T47D (cell line): Measurements from ENCODE around the gene ZNRF3.

Experiments
- DNase-seq, 2 experiments: peaks; one replicate each; pipeline versions ENCODE4 v3.0.0 to v3.0.0-alpha.2; 2011 to 2012; ENCODE audit warnings: low read depth in 1 of 2, low spot score in 1 of 2
- JUND ChIP-seq: IDR thresholded peaks from 2 replicates; pipeline ENCODE4 v1.6.1; 2012; ENCODE audit warnings: low read depth
- in situ Hi-C: cut with HindIII; loops from 2 replicates; pipeline ENCODE4 v1.10.0; 2016; ENCODE audit warnings: low sequenced_read_pairs, low pct_unique_long_range_greater_than_20kb

The ZNRF3 gene

DNA sequence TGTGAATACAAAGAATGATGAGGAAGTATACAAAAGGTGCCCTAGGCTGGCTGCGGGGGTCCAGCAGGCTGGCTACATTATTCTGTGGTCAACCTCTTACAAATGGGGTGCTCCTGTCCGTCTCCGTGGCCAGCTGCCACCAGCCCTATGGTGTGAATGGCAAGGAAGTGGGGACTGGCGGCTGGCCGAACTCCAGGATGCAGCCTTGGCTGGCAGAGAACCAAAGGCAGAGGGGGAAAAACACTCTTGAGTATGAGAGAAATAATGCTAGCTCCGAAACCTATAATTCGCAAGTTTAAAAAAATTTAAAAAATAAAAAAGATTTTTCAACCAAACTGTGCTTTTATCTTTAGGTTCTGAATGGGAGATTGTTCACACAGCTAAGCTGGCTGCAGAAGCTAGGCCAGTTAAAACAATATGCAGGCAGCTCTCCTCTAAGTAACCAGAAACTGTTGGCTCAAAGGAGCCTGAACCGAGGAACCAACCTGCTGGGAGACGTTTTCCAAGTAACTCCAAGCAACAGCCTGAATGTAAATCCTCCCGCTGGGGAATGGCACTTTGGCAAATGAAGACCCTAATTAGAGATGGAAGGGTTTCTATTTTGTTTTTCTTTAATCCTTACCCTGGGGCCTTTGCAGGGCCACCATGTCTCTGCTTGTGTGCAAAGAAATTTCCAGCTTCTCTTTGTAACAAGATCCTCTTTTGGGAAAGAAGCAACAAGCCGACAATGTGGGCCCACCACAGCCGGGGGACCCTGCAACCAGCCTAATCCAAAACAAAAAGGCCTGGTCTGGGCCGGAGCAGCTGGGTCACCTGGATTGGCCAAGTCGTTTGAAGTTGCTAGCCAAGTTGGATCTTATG lies 128.1 kb downstream of the ZNRF3 start:
- no peak for TF ChIP-seq JUND
- in situ Hi-C loops, result no loop called here
- DNase-seq, result no peak

DNA sequence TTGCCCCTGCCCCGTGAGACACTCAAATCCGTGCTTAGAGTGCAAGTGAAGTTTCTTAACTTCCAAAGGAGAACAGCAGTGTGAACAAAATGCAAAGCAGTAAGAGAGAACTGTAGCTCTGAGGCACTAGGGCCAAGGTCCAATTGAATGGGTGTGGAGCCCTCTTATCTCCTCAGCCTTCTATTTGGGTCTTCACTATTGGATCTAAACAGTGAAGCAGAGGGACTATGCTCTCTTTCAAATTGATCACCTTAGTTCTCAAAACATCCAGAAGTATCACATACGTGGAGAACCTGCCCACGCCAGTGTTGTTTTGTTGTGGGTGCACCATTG lies 128.7 kb downstream of the ZNRF3 start:
- in situ Hi-C loops, result no loop called here
- TF ChIP-seq JUND, result no peak
- DNase-seq, result no peak

DNA sequence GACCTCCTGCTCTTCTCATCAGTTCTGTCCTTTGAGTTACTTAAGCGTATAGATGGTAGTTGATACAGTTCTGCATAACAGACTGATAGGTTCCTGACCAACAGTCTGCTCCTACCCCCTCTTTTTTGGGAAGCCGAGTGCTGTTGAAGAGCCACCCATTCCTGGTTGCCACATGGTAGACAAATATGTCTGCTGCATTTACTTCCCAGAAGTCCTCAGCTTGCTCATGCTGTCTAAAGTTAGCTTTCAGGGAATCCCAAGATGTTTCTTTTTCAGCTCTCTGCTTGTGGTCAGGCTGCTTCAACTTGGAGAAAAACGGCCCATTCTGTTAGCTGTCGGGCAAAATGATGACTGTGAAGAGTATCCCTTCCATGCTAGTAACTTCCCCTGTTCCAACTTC lies 129.6 kb downstream of the ZNRF3 start:
- in situ Hi-C loops, result no loop called here
- TF ChIP-seq JUND, result no peak
- DNase-seq, result no peak

DNA sequence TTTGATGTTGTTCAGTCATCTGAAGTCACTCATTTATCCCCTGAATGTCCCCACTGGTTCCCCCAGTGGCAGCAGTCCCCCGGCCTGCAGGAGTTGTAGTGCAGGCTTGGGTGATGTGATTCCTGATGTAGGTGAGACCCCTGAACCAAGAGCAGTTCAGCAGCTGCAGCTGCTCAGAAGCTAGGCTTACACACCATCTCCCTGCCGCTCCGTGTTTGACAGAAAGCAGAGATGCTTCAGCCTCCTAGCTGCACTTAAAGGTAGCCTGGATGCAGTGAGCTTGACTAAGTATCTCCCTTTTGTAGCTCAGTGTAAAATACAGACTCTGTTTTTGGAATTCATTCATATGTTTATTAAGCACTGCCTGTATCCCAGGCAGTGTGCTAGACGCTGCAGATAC lies 130.9 kb downstream of the ZNRF3 start:
- no peak for DNase-seq
- in situ Hi-C loops, result no loop called here
- TF ChIP-seq JUND, result no peak

DNA sequence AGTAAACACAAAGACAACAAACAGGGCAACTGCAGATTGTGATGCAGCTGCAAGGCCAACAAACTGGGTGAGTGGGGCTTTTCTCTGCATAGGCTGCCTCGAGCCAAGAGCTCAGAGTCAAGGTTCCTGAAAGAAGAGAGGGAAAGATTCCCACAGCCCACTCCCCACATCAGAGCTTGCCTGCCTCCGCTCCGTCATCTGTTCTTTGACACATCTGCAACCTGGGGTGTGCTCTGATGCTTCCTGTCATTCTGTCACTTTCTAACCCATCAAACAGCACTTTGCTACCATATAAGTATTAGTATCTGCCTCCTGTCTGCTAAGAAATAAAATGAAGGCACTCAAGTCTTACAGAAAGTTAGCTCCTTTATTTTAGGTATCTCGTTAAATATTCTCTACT lies 131.4 kb downstream of the ZNRF3 start:
- no peak for TF ChIP-seq JUND
- no peak for DNase-seq
- in situ Hi-C loops, result no loop called here

DNA sequence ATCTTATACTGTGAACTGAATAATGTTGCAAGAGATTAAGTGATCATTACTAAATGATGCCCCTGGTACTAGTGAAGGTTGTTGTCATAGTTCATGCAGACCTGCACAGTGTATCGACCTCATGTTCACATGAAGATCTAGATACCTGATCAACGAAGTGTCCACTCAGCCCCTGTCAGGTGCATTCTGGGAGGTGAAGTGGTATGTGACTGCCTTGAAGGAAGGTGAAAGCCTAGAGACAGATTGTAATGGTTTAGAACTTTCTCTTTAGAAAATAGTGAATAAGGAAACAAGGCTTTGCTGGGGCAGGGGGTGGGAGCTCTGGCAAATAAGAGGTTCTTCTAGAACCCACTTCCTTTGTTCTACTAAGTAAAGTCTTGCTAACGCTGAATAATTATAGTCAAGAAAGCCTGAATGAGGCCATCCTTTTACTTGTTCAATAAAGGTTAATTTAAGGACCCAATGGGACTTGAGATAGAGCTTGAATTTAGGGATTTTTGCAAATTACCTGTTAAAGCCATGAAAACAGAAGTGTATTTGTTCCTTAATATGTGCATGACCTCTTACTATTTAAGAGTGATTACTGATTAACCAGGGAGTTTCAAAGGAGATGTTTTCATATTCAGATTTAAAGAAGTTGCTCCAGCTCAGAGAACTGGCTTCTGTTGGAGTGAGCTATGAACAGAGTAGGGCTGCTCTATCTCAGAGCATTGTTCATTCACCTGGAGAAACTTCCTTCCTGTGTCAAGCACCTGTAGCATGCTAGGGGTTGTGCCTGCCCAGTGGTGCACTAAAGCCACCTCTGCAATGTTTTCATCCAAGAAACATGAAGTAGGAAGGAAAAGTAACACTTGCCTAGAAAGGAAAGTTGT lies 132.9 kb downstream of the ZNRF3 start:
- TF ChIP-seq JUND, result no peak
- DNase-seq, result no peak
- in situ Hi-C loops, result no loop called here

DNA sequence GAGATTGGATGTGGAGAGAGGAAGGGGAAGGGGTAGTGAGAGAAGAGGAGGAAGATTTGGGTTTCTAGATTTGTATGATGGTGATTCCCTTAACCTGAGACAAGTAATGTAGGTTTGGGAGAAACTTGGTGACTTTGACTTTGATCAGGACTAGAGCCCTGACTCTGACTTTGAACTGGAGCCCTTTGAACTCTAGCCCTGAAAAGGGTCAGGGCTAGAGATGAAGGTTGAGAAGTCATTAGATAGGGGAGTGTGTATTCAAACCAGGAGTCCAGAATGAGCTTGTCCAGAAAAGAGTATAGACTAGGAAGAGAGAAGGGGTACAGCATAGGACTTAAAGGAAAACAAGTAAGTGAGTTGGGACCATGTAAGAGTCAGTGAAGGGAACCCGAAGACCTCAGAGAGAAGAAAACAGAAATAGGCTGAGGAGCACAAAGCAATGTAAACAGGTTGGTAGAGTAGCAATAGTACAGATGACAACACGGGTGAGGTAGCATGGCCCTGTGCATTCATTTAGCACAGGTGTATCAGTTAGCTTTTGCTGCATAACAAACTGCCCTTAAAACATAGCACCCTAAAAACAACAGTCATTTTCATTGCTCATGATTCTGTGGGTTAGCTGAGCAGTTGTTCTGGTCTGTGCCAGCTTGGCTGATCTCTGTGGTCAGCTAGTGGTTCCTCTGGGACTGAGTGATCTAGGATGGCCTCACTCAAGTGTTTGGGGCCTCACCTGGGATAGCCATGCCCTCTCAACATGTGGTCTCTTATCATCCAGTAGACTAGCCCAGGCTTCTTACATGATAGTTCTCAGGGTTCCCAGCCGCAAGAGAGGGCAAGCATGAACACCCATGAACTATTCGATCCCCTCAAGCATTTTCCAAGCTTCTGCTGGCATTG lies 135.2 kb downstream of the ZNRF3 start:
- no peak for TF ChIP-seq JUND
- no peak for DNase-seq
- in situ Hi-C loops, result no loop called here

DNA sequence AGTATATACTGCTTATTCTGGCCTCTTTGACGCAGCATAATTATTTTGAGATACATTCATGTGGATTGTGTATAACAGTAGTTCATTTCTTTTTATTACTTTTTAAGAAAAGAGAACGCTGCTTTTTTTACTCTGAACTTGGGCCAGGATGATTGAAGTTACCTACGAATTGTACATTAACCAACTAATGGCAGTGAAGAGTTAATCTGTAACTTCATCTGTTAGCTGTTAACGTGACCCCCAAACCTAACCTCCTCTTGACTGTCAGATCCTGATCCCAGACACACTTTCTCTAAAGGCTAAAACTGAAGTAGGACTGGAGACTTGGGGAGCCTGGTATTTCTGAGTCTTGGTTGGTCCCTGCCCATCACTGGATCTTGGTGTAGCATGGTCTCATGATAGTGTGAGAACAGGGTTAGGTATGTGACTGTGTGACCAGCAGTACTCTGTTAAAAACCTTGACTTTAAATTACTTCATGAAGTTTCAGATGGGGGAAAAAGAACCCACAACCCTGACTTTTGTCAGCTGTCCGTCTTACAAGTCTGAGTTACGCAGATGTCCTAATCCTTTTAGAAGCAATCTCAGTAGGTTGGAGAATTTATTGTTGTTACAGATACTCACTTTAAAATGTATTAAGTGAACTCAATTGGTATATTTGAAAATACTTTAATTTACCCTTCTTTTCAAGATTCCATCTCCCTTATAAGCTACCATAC lies 138.9 kb downstream of the ZNRF3 start:
- no peak for DNase-seq
- TF ChIP-seq JUND, result no peak
- in situ Hi-C loops, result no loop called here

DNA sequence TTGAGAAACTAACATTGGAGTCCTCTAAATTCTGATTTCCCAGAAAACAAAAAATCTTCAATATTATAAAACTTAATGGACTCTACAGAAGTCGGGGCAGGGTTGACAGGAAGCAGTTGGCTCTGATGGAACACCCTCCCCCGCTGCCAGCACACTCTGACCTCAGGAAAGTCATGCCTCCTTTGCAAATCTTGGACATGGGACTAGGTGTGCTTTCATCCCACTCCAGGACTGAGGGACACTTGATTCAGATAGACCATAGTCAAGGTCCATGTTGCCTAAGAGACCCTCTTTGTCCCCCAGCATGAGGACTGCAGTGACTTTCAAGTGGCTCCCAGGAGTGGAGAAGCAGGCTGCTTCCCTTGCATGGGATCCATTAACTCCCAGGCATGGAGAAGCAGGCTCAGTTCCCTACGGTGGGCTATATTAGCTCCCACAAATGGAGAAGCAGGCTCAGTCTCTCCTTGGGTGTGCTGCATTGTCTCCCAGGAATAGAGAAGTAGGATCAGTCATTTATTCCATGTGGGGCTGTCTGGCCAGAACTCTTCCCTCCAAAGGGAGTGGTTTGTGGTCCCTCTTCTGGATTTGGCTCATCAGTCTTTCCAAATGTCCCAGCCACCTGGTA lies 139.9 kb downstream of the ZNRF3 start:
- no peak for DNase-seq
- in situ Hi-C loops, result no loop called here
- no peak for TF ChIP-seq JUND

DNA sequence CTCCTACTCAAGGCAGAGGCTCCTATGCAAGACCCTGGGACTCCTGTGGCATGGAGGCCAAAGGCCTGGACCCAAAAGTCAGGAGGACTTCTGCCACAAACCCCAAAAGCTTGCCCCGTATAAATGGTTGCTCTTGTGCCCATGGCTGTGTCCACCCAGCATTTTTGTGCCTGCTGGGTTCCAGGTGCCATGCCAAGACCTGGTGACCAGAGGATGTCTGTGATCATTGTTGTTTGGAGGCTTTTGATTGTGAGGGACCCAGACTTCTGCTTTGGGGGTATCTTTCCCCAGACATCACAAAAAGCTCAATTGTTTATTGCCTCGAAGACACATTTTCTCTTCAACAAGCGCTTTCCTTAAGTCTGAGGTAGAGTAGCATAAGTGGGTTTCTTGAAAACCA lies 143.2 kb downstream of the ZNRF3 start:
- TF ChIP-seq JUND, result no peak
- no peak for DNase-seq
- in situ Hi-C loops, result no loop called here

DNA sequence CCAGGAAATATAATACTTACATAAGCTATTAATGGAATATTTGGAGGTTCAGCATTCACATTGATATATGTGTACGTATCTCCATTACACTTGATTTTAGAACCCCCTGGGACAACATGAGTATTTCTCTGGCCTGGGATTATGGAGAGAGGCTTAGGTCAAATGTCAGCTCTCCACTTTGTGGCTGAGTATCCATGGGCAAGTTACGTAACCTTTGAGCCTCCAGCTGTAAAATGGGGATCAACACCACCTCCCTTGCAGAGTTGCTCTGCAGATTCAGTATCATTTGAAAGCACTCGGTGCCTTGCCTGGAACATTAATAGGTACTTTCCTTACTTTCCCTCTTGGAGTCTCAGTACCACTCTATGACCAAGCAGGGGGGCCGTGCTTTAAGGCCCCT lies 145.1 kb downstream of the ZNRF3 start:
- TF ChIP-seq JUND, result no peak
- no peak for DNase-seq
- in situ Hi-C loops, result no loop called here
